ENCODE data around the gene TBCK.

The TBCK gene

DNA sequence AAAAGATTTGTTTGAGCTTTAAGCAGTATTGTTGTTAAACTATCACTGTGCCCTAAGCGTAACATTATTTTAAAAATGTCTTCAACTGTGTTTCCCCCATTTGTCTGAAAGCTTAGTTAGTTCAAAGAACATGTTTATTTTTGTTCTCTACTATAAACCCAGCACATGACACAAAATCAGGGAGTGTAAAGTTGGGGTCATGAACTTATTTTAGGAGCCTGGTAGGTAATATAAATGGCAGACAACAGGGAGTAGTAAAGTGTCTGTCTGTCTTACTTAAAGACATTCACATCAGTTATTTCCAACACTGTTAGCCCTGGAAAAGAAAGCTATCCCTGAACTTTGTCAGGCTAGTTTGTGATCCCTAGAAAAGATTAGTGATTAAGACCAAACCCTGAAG is 4.2 kb upstream of the TBCK start:
- DNase-seq = no peak

DNA sequence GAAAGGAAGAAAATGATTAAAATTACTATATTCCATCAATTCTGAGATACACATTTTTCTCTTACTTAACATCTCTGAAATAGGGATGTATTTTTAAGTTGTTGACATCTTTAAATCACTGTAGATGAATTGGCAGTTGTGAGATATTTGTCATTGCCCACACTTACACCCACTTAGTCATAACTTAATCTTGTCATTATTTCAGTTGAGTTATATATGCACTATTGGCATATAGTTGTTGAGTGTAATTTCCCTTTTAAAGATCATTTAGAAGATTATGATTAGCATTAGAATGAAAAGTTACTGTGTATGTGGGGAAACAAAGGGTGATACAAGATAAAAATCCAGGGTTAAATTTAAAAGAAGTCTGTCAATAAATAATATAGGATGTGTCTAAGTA is 2.5 kb upstream of the TBCK start:
- DNase-seq = no peak

DNA sequence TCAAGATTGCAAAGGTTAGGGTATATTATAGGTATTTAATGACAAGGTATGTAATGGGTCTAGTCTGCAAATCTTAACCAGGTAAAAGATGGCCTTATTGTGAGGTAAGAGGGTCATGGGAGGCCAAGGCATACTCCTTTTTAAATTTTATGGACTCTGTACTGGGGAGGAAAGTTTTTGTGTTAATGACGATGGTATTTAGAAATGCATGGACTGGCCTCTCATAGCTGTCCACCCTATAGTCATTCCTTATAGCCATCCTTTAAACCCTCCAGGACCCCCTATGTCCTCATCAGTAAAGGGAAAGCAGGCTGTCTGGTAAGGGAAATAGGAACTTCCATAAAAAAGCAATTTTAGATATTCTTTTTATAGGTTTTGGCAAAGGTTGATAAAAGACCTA is 1.8 kb upstream of the TBCK start:
- DNase-seq = no peak

DNA sequence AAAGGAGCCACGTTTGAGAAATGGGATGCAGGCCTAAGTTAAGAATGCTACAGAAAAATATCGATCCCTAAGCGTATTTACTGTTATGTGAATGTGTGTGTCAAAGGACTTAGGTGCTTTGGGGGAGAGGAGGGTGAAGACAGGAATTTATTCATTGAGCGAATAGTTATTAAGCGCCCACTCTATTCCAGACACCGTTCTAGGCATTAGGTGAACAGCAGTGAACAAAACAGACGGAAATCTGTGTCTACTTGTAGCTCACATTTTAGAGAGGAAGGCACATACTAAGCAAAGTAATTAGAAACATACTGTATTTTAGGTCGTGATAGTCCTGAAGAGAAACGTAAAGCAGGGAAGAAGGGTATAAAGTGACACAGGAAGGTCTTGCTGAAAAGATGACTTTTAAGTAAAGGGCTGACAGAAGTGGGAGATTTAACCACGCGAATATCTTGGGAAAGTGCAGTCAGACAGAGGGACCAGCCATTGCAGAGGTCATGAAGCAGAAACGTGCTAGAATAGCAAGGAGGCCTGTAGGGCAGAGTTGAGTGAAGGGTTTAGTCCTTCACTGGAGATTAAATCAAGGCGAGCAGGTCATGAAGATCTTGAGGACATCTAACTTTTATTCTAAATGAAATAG is 882 bp upstream of the TBCK start:
- no peak for DNase-seq

DNA sequence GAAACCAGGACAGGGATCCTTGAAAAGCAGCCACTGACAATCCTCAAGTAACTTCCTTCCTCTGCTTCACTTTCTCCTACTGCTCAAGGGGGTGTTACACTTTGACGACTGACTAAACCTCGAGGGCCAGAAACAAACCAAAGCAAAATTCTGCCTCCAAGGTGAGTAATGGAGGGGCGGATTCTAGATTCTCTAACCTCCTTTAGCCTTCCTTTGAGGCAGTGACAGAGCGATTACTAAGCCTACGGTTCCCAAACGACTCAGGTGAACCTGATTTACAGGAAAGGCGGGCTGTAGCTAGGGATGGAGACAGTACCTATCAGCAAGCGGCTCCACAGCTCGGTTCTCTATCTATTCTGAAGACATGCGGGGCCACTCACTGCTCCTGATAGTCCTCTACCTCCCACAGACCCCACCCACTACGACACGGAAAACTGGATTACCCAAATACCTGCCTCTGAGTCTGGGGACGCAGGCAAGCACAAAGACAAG is 487 bp downstream of the TBCK start:
- DNase-seq = peak; percentile 65

DNA sequence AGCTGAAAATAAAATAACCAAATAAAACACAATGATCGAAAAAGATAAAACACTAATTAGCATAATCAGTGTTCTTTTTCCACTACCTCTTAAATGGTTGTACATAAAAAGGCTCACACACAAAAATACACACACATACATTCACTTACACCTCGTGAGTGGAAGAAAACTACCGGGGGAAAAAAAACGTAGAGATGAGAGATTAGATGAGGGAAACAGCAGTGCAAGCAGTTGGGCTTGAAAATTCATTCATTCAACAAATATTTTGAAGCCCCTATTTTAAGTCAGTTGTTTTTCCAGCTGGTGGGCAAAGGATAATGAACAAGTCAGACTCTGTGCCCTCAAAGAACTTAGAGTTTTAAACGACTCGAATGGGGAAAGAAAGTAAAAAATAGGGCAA is 1.0 kb downstream of the TBCK start:
- DNase-seq = no peak

DNA sequence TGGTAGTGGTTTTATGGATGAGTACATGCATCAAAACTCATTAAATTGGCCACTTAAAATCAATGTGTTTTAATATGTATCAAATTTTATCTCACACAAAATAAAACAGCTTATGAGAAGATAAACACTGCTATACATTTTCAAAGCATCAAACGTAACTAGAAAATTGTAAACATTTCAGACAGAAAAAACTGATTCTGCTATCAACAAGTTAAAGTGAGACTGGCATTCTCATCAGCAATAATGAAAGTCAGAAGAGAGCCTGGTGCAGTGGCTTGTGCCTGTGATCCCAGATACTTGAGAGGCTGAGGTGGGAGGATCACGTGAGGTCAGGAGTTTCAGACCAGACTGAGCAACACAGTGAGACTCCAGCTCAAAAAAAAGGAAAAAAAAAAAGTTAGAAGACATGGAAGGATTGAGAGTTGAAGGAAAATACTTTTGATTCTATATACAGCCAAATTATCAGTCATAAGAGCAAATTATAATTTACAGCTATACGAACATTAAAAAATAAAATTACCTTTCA is 2.9 kb downstream of the TBCK start:
- DNase-seq = no peak

DNA sequence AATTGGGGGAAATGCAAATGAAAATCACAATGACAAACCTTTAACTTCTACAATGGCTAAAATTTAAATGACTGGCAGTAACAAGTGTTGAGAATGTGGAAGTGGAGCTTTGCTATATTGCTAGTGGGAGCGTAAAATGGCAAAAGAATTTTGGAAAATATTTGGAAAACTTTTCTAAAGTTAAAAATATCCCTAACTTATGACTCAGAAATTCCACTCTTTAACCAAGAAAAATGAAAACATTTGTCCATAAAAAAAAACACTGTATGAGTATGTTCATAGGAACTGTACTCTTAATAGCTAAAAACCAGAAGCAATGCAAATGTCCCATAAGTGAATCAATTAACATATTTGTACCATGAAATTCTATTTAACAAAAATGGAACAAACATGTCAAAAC is 3.6 kb downstream of the TBCK start:
- no peak for DNase-seq

DNA sequence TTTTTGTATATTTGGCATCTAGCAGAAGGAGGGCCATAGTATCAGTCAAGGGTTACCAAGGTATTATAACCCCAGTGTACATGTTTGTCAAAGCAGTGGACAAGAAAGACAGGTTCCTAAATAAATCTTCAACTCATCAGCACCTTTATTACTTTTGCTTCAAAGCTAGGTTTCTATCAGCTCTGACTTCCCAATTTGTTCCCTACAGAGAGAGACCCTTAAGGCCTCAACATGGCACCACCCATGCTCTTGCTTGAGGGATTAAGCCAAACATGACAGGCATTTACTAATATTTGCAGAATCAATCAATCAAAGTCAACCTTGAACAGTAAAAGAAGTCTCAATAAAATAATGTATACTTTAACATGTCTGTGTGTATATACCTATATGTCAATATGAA is 9.4 kb downstream of the TBCK start:
- no peak for DNase-seq

DNA sequence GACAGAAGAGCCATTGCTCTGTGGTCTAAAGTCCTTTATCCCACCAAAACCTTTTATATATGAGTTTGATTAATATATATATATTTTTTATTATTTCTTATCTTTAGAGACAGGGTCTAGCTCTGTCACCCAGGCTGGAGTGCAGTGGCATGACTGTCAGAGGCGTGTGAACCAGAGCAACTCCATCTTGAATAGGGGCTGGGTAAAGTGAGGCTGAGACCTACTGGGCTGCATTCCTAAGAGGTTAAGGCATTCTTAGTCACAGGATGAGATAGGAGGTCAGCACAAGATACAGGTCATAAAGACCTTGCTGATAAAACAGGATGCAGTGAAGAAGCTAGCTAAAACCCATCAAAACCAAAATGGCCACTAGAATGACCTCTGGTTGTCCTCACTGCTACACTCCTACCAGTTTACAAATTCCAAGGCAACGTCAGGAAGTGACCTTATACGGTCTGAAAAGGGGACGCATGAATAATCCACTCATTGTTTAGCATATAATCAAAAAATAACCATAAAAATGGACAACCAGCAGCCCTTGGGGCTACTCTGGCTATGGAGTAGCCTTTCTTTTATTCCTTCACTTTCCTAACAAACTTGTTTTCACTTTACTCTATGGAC is 10.5 kb downstream of the TBCK start:
- DNase-seq = no peak

DNA sequence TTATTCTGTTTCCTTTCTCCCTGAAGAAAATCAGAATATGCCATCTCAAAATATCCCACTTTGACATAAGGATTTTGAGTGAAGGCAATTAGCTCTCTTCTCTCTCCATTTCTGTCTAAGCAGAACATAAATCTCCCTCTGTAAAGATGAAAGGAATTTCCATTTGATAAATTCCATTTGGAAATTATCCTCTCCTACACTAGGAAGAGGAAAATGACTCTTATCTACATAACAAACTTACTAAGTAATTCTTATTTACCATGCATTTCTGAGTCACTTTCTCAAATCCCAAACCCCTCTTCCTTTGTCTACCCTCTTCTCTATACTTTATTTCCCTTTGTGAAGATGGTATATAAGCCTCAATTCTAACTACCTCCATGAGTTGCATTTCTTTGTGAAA is 11.4 kb downstream of the TBCK start:
- DNase-seq = no peak

DNA sequence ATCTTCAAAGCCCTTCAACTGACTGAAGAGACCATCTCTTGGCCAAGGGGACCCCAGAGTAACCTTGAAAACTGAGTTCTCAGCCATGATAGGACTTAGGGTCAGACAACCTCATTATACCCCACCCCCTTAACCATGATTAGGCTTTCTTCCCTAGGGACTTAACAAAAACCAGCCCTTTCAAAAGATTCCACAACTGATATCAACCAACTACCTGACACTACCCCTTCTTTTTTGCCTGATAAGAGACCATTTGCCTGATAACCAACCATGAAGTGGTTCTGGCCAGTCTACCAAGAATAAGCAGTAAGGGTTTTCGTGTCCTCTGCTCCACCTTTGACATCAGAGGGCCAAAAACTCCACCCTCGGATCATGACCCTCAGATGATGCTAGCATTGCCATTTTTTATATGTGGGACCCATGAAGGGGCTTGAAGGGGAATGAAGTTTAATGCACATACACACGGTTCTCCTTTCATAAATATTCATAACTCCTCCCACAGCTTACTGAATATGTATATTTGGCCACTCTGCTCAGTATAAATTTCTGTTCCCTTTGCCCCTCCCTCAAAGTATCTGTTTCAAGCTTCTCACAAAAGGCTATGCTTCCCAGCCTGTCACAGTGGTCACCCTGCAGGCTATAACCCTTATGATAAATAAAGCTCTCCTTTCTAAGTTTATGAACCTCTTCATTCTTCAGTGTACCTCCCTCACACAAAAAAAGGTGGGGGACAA is 12.3 kb downstream of the TBCK start:
- DNase-seq = no peak

DNA sequence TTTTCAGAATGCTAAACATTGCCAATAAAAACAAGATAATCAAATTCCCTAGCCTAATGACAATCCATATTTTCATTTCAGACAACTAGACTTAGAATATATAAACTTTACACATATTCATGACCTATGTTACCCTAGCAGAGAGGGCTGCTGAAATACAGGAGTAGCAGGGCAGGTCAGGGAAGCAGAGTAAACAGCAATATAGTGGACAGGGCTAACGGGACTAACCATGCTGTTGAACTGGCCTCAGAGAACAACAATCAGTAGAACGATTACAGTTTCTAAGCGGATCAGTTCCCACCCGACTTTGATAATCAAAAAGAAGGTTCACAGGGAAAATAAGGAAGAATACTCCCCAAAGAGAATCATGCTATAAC is 14.0 kb downstream of the TBCK start:
- DNase-seq = no peak

DNA sequence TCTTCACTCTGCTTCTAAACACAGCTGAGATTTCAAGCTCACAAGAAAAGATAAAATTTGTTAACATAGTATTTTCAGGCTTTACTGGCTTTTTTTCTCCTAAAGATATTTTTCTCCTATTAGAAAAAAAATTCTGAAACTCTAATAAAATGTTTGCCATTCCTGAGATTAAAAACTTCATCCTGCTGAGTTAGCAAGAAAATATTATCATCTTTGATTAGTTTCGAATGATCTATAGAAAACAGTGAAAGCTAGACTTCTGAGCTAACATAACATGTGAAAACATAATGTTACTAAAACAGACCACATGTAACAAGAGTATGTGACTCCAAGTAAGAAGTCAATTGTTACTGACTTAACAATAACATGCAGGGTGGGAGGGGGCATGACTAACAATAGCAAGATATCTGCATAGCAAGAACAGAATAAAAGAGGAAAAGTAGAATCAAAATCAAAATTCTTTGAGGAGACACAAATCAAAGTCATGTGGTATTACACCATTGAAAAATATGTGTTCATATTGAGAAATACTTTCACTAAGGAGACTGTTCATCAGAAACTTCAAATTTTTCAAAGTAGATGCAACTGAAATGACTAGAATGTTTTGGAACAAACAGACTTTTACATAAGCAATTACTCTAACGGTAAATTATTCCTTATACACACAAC is 14.5 kb downstream of the TBCK start:
- no peak for DNase-seq

DNA sequence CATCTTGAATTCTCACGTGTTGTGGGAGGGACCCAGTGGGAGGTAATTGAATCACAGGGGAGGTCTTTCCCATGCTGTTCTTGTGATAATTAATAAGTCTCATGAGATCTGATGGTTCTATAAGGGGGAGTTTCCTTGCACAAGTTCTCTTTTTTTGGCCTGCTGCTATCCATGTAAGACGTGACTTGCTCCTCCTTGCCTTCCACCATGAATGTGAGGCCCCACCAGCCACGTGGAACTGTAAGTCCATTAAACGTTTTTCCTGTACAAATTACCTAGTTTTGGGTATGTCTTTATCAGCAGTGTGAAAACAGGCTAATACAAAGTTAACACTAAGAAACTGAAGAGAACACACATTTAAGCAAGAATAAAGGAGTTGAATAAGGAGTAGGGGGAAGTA is 16.0 kb downstream of the TBCK start:
- no peak for DNase-seq

DNA sequence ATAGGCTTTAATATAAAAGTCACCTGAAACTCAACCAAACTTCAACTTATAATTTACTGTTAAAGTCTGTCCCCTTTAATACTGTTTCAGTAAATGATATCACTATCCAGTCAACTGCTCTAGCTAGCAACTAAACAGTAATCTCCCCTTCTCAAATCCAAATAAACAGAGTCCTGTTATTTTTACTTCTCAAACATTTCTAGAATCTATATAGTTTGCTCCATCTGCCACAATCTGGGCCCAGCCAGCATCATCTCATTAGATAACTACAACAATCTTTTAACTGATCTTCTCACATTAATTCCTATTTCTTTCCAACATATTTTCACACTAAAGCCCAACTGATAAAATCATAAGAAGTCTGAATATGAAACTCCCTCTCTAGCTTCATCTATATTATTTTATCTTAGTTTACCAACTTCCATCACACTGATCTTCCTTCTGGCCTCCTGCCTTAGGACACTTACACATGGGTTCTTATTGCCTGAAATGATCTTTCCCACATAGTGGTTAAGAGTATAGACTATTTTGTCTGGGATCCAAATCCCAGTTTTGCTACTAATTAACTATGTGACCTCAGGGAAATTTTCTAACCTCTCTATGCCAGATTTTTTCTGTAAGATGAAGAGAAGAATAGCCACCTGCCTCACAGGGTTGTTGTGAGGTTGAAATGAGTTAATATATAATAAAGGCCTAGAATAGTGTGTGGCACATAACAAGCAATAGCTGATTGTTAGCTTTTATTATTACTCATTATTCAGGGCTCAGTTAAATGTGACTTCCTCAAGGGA is 18.6 kb downstream of the TBCK start:
- DNase-seq = no peak

DNA sequence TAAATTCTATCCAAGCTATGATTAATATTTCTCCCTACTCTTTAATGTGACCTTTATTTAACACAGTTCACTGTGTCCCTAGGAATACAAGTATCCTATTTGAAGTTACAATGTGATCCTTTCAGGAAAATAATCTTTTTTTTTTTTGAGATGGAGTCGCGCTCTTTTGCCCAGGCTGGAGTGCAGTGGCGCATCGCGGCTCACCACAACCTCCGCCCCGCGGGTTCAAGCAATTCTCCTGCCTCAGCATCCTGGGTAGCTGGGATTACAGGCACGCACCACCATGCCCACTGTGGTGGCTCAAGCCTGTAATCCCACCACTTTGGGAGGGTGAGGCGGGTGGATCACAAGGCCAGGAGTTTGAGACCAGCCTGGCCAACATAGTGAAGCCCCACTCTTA is 21.9 kb downstream of the TBCK start:
- DNase-seq = no peak

DNA sequence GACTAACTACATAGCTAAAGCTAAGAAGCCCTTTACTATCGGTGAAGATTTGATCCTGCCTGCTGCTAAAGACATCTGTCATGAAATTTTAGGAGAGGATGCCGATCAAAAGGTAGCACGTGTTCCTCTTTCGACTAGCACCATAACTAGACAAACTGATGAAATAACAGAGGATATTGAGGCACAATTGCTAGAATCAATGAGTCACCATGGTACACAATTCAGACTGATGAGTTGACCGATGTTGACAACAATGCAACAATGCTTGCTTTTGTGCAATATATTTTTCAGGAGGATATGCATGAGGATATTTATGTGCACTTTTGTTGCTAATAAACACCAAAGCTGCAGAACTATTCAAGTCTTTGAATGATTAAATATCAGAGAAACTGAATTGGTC is 24.3 kb downstream of the TBCK start:
- no peak for DNase-seq

DNA sequence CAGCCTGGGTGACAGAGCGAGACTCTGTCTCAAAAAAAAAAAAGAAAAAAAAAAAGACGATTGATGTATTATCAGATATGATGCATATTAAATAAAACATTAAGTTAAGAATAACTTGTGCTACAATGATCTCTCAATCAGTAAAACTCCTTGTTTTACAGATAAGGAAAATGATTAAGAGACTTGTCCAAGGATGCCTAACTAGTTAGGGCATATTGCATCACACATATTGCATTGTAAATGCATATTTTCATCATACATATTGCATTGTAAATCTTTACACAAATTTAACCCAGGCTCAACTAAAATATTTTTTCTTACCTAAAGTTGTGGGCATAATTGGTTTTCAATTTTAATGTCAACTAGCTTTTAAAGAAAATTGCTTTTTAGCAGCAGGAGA is 26.3 kb downstream of the TBCK start:
- no peak for DNase-seq

DNA sequence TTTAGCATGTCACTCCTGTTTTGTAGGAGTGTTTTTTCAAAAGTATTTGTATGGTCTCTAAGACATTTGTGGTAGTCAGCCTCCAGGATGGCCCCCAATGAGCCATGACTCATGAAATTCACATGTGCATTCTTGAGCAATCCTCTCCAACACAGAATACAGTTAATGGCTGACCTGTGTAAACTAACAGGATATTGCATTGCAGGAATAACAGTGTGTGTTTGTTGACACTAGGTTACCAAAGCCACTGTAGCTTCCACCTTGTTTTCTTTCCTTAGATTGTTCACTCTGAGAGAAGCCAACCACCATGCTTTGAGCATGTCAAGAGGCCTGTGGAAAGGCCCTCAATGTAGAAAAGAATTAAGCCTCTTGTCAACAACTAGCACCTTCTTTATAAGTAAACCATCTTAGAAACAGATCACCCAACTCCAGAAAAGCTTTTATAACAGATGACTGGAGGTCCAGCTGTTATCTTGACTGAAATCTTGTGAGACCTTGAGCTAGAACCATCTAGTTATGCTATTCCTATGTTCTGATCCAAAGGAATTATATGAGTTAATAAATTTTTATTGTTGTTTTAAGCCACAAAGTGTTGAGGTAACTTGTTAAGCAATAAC is 28.5 kb downstream of the TBCK start:
- DNase-seq = peak; percentile 94

DNA sequence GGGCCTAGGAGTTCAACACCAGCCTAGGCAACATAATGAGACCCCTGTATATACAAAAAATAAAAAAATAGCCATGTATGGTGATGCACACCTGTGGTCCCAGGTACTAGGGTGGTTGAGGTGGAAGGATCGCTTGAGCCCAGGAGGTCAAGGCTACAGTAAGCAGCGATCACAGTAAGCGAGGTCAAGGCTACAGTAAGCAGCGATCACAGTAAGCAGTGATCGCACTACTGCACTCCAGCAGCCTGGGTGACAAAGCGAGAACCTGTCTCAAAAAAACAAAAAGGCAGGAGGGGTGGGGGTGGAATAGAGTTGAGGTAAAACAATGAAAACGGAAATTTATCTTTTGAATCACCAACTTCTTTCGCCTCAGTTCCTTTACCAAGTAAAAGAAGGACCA is 29.4 kb downstream of the TBCK start:
- DNase-seq = no peak

DNA sequence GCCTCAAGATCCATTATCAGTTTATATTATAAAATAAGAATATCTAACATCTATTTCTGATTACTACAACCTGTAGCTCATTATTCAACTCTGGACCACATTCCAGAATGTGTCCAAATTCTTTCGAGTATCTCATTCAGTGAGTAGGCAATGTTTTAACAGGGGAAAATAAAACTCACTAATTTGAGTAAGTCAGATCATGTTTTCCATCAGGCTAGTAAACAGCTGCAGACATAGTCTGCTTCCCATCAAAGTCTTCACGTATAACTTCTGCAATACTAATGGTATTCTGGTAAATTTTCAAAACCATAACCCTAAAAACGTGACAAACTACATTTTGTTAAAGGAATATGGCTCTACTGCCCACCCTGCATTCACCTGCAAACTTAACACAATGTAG is 31.8 kb downstream of the TBCK start:
- no peak for DNase-seq
